ENCODE measurements around the gene RAB10.

The RAB10 gene

GRCh38 chr2:26185304-26185928 lies 151.5 kb downstream of the RAB10 start:
- no peak for DNase-seq

DNA sequence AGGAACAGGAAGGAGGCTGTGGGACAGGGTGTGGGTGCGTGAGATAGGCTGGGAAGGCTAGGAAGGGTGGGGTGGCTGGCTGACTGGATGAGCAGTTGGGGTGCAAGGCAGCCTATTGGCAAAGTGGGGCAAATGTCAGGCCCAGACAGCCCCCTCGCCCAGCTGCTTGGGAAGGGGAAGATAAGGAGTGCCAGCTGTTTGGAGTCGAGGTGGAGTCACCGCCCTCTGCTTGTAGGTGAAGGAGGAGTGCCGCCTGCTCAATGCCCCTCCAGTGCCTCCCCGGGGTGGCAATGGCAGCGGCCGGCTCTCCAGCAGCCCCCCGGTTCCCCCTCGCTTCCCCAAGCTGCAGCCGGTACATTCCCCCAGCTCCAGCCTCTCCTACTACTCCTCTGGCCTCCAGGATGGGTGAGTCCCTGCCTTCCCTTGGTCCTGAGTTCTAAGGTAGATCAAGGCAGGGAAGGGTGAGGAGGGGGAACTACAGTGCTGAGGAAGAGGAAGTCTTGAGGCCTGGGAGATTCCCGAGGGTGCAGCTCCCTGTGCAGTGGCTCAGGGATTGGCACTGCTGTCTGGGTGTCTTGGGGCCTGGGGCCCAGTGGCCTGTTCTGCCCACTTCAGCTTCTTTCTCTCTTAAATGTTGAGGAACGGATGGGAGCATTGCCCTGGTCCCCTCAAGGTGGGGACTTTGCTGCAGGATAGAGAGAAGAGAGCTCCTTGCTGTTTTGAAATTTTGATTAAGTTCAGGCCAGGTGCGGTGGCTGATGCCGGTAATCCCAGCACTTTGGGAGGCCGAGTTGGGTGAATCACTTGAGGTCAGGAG lies 152.3 kb downstream of the RAB10 start:
- DNase-seq: no peak
